Stimulated activated CD8-positive, alpha-beta memory T cell treated with anti-CD3 and anti-CD28 coated beads, Interleukin-15, amount 100 ng/mL, for 1 hour (primary cell): ENCODE data around the gene FBXL14.
"Not testable (repeated sequence)": the region's sequence is repeated elsewhere in the genome, so short reads cannot be mapped to it uniquely, and the experiment has no call there.

Source experiments
- DNase-seq: peaks from one replicate; pipeline ENCODE4 v3.0.0-alpha.2; 2020; ENCODE audit warnings: low read depth

The FBXL14 gene

DNA sequence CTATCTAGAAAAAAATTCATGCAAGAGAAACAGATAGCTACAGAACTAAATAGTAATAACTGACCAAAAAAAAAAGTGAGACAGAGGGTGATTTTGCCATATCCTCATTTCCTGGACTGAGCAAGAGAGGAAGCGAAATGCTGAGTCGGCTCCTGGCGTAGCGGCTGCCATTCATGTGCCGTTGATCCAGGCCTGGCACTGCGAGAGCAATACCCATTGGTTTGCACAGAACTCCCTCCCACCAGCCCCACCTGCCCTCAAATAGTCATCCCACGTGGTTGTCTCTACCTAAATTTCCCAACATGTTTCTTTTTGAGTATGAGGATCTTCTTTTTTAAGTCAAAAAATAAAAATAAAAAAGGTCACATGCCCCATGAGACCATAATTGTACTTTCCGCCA, 25.2 kb upstream of the FBXL14 start:
- no peak for DNase-seq

DNA sequence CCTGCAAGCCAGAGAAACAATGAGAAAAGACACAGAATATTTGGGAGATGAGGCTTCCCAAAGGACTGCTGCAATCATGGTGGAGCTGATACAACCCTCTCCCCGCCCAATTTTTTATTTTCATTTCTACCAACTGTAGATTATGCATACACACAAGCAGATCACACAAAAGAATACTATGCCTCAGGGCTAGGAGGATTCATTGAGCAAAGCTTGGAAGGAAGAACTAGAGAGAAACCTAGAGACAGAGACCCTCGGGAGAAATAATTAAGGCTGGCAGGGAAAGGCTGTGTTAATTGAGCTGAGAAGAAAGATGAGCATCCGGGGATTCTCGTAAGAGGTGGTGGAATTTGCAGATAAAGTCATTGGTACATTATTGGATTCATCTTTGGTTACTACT, 24.8 kb upstream of the FBXL14 start:
- no peak for DNase-seq

DNA sequence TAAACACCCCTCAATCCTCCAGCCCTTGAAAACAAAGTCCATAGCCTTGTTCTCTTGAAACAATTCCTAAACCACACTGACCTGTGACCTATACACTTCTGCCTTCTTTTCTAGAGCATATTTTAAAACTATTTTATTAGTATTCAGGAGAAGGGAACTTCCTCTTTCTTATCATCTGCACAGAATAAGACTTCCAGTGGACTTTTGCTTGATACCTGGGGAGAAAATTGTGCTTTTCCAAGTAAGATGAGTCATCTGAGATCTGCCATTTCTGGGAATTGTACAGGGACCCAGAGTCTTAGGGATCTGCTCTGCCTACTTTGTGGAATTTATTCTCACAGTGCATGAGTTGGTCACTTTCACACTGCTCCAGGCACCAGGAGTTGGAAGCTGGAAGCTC, 24.1 kb upstream of the FBXL14 start:
- no peak for DNase-seq

DNA sequence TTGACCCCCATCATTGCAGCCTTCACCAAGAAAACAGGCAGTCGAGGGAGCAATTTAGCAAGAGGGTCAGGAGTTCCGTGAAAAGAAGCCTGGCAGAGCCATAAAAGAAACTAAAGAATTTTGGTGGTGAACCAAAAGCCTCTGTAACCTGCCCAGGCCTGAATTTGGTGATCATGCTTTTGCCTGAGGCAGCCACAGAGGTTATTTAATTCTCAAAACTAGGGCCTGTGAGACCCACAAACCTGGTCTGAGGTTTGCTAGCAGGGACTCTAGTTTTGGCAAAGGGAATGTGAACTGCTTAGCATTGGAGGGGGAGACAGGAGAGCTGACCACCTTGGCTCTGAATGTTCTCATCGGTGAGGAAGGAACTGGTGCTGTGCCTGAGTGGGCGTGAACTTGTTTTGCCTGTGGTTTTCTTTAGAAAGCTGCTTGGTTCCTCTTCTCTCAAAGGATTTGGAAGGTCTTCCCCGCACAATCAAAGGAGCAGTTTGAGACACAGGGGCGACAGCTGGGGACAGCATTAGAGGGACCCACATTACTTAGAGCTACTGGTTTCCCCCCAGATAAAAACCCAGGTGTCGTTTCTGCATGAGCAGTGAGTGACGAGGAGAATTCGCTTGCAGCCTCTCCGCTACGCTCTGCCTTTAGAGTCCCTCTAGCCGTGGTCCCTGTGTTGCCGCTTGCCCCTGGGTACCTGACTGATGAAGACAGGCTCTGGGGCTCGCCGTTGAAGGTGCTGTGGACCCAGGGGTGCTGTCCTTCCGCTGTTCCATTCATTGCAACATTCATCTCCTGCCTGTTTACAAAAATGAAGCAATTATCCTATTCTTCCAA, 22.1 kb upstream of the FBXL14 start:
- DNase-seq, result no peak

DNA sequence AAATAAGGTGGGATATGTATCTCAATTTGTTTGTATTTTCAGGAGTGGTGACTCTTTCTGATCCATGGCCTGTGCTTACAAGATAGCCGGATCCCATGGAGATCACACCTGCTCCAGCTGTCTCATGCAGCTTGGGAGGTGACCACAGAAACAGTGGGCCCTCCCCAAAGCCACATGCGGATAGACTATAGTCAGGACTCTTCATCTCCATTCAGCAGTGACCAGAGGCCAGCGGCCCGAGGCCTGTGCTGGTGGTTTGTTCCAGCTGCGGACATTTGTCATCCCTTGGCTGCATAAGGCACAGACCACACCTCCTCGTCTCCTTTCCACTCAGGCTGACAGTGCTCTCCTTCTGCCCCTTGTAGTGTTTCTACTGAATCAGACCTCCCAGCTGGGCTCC, 20.0 kb upstream of the FBXL14 start:
- no peak for DNase-seq

DNA sequence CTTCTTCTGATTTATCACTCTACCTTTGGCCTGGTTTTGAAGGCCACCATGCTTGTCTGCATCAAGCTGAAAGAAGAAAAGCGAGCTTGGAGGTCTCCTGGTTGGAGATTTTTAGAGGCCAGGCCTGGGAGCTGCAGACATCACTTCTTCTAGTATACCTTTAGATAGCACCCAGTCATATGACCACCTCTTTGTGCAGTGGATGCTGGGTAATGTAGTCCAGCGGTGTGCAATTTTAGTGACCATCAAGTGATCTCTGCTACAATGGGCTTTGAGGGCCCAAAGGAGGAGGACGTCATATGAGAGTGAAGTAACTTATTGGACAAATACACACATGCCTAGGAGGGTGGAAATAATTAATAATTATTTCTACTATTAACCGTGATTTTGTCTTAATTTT, 19.5 kb upstream of the FBXL14 start:
- no peak for DNase-seq

DNA sequence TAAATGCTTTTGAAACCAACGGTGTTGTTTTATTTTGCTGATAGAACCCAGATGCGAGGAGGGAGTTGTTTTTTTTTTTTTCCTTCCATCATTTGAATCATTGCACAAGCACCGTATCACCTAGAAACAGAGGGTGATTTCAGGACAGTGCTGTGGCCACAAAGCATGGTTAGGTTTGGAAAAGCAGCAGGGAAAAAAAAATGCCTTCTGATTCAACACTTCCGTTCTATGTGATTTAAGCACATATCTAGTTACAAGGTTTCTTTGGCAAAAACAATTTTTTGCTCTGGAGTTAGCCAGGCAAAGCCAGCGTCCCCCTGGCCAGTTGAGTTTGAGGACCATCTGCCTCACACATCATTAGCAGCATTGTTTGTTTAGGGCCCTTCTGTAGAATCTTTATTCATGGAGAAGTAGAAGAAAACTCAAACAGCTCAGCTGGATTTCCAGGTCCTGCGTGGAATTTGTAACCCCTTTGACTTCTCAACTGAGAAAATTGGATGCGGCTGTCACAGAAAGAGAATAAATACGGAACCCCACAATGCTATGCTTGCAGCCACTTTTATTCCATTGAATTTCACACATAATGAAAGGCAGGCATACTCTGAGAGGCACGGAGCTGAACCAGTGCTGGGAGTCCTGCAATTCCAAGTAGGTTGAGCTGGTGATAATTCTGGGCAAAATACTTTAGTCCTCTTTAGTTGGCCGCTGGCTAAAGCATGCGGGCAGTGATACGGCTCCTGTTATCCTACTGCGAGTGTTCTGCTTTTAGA, 17.6 kb upstream of the FBXL14 start:
- DNase-seq, result no peak

DNA sequence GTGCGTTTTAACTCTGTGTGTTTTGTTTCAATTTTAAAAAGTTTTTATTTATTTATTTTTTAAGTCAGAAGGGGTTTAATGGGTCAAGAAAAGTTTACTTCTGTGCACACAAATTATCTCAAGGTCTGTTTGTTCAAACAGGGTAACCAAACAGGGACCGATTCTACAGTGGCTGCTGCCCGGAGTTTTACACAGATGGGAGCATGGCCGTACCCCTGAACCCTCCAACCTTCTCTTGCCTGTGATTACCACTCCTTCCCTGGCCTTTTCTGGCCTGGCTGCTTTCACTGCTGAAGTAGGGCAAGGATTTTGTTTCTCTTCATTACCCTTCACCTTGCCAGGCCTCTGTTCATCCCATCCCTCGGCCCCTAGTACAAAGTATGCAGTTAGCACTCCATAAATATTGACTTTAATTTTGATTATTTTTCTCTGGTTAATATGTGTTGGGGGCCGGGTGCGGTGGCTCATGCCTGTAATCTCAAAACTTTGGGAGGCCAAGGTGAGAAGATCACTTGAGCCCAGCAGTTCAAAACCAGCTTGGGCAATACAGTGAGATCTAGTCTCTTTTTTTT, 15.8 kb upstream of the FBXL14 start:
- no peak for DNase-seq

DNA sequence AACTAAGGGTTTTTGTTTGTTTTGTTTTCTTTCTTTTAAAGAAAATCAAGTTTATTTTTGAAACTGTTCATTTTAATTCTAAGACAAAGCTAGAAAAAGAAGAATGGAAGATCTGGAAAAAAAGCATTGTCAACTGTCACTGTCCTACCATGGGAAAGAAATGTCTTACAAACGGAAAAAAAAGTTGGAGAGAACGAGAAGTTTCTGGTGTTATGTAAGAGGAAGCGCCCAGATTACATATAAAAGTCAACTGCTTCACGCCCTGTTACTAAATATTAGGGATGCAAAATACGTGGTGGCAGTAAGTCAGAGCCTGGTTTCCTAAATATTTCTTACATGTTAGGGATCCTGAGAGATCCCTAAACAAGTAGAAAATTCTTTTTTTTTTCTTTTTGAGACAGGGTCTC, 14.3 kb upstream of the FBXL14 start:
- DNase-seq, result no peak

DNA sequence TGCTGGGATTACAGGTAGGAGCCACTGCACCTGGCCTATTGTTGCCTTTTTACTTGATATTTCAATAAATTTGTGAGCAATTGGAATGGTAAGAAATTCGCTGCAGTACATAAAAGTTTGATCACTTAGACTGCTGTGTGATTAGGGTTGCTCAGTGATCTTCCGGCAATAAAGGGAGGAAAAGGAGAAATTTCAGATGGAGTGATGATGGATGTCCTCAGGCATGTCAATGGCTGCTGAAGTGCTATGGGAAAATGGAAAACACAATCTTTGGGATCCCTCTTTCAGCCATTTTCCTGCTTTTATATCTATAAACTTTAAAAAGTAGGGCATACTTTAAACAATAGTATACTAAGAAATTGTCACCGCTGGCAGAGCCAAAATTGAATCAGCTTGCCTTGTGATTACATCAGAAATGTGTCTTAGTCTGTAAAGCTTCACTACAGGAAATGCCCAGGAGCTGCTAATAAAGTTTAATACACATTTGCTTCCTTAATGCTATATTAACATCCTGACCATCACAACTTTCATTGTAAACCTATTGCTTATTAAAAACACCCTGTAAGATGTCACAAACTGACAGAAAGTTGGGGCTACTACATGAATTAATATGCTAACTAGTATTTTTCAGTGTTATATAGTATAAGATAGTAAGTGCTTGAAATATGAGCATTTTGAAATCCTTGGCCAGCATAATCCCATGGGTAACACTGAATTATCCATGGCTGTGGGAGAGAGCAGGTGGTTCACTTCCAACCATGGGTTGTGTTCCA, 13.7 kb upstream of the FBXL14 start:
- no peak for DNase-seq

DNA sequence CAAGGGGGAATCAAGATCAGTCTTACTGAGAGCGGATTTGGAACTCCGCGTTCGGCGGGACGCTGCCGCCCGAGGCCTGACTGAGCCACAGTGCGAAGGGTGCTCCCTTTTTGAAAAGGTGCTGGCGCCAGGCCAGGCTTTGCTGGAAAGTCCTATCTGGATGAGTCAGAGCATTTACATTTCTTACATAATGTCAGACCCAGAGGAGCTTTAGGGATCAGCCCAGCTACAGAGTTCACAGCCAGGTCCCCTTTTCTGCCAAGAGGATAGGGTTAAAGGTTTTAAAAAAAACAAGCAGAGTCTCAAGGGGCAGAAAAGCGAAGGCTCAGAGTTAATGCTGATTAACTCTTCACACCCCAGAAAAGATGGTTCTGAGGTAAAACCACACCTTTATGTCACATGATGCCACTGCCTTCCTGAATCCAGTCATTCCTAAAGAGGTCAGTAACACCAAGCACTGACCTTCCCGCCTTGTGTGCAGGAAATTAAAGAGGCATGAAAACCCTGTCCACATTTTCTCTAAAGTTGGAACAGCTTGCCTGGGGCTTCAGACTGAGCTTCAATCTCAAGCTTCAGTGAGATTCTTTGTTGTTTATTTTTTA, 11.7 kb upstream of the FBXL14 start:
- no peak for DNase-seq

DNA sequence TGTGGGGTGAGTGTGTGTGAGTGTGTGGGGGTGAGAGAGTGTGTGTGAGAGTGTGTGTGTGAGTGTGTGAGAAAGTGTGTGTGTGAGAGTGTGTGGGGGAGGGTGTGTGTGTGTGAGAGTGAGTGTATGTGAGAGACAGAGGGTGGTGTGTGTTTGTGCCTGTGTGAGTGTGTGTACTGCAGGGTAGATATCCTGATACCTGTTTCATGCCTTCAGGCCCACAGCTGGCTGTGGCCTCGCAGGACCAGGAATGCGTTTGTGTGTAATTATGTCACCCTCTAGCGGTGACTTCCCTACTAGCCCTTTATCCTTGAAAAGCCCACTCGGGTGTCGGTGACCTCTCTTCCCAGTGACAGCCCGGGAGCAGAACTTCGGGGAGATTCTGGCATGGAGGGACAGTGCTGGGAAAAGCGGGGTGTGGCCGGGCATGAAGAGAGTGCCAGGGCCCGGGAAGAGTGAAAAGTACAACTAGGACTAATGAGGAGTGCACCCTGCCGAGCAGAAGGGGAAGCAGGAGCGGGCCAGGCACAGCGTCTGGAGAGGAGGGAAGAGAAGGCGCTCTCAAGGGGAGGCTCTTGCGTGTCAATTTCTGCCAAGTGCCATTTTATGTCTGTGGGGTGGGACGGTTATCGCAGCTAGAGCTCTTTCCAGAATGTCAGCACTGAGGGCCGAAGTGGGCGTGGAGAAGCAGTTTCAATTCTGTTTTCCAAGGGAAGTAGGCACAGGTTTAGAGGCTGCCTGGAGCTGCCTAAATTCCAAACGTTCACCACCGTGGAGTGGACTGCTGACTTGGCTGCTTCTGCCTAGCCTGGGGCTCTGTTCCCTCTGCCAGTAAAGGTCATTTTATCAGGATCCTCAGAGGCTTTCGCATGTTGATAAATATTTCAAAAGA, 11.0 kb upstream of the FBXL14 start:
- no peak for DNase-seq

DNA sequence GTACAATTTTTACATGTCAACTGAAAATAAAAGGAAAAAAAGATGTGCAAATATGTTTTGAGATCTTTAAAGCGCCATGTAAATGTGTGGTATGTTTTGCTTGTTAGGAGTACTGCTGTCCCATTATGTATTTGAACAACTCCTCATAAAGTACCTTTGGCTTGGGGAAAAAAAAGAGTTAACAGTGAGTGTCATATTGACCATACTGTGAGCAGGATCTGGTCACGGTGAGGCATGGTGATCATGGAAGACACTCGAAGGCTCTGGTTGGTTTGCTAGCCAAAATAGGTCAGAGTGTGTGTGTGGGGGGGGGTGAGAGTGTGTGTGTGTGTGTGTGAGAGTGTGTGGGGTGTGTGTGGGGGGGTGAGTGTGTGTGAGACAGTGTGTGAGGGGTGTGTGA, 10.1 kb upstream of the FBXL14 start:
- DNase-seq, result no peak

DNA sequence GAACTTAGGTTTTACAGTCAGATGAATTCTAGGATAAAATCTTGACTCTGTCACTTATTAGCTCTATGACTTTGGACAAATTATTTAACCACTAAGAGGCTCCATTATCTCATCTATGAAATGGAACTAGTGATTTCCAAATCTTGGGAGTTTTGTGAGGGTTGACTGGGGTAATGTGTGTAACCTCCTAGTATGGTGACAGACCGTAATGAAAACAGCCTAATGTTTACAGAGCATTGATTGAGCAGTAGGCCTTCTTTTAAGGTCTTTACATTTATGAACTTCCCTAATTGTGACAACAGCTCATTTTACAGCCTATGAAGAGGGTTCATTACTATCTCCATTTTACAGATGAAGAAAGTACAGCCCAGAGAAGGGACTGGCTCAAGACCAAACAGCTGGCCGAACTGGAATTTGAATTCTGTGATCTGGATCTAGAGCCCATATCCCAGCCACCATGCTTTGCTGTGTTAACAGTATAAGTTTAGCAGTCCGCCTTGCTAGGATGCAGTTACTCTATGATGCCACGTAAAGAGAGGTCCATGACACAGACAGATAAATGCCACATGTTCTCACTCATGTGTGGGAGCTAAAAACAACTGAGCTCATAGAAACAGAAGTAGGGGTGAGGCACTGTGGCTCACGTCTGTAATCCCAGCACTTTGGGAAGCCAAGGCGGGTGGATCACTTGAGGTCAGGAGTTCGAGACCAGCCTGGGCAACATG, 9.1 kb upstream of the FBXL14 start:
- no peak for DNase-seq

DNA sequence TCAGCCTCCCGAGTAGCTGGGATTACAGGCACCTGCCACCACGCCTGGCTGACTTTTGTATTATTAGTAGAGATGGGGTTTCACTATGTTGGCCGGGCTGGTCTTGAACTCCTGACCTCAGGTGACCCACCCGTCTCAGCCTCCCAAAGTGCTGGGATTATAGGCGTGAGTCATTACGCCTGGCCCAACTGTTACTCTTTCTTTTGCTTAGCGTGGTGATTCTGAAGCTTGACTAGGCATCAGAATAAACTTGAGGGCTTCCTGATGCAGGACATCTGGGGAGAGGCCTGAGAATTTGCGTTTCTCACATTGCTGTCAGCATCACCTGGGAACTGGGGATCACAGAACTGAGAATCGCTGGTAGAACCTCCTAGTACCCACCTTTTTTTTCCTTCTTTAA, 8.3 kb upstream of the FBXL14 start:
- DNase-seq, result not testable (repeated sequence)

DNA sequence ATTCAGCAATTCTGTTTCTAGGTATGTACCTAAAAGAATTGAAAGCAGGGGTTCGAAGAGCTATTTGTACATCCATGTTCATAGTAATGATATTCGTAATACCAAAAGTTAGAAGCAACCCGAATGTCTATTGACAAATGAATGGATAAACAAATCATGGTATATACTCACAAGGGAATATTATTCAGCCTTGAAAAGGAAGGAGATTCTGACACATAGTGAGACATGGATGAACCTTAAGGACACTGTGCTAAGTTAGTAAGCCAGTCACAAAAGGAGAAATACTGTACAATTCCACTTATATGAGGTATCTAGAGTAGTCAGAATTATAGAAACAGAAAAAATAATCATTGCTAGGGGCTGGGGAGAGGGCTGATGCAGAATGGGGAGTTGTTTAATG, 4.4 kb upstream of the FBXL14 start:
- DNase-seq, result no peak

DNA sequence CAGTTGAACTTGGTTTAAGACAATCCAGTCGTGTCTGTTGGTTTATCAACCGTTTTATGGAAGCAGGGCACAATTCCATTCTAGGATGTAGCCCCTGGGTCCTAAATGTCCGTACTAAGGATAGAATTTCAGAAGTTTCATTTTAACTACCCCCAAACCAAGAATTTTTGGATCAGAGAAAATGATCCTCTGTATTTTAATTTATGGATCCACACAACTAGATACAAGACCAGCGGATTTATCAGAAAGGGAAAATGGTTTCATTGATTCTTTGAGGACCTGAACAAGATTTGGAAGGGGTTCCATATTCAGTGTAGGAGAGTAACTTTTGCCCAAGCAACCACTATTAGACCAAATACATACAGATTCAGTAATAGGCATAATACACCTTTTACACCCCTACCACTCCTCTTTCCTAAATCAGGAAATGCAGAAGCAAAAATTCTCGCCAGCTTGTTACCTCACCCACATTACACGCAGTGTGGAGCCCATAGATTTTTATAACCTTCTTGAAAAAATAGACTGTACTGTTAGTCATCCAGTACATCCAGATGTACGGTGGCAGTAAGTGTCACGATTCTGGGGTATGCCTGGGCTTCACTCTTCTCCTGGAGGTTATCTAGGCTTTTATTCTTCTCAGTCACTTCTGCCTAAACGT, 1.4 kb upstream of the FBXL14 start:
- DNase-seq, result no peak

DNA sequence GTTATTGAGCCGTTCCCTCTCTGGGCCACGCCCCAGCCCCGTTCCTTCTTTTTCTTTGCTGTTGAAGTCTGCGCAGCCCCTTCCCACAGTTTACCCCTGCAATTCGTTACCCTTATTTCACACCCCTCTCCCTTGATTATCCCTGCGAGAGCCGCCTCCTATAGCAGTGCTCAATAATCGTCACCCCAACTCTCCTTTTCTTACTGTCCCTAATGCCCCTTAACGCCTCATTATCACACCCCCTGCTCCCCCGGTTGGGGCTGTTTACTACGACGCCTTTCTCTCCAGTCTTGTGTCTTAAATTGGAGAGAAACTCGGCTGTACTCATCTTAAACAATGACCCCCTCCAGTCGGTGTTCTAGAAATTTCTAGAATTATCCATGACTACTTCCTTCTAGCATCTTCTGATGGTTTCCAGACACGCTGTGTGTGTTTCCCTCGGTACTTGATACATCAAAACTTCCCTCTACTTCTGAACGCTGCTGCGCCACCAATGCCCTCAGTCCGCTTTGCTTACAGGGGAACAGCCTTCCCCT, 713 bp upstream of the FBXL14 start:
- DNase-seq, result no peak

DNA sequence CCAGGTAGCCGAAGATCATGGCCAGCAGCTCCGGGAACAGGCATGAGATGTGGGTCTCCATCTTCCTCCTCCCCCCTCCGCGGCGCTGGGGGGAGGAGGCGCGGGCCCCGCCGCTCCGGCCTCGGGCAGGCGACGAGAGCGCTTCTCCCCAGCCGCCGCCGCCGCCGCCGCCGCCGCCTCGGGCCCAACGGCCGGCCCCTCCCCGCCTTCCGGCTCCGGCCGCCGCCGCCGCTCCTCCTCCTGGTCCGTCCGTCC, 448 bp downstream of the FBXL14 start:
- DNase-seq, result no peak
